Ovary (tissue), 9 donors: Measurements from ENCODE around the gene PNPLA1. TPM values are rescaled to one million over a fixed set of nuclear protein-coding genes. Genes with fewer than 3 reads are reported as not detected.

Experiments used
- DNase-seq, 5 donors: peaks; one replicate each; pipeline ENCODE4 v3.0.0-alpha.2; 2019 to 2020
- H3K27ac ChIP-seq, 2 donors: fragments of 200-600 bp; one replicate each; pipeline versions ENCODE4 v1.5.1 to v1.8.0; 2019 to 2022
- H3K27me3 ChIP-seq: fragments of 200-600 bp; one replicate; pipeline ENCODE4 v1.8.0; 2022
- H3K36me3 ChIP-seq: fragments of 200-600 bp; sonication (generic); one replicate; pipeline ENCODE4 v1.5.1; 2019
- H3K4me1 ChIP-seq: one replicate; pipeline ENCODE4 v1.8.1; 2013; ENCODE audit warnings: mild to moderate bottlenecking, moderate library complexity; ENCODE audit not compliant: insufficient read depth
- H3K4me3 ChIP-seq: fragments of 200-600 bp; sonication (generic); one replicate; pipeline ENCODE4 v1.5.1; 2017
- H3K9me3 ChIP-seq, 2 donors: fragments of 200-600 bp in 1 of 2; sonication (generic) in 1 of 2; one replicate each; pipeline versions ENCODE4 v1.5.1 to v1.8.1; 2013 to 2019; ENCODE audit warnings: mild to moderate bottlenecking in 1 of 2, moderate library complexity in 1 of 2
- EP300 ChIP-seq: sonication (generic); formaldehyde crosslinking; IDR thresholded peaks from one replicate; pipeline ENCODE4 v1.6.1; 2017; ENCODE audit warnings: antibody characterized with exemption
- POLR2A ChIP-seq: fragments of 450-650 bp; IDR thresholded peaks from one replicate; pipeline ENCODE4 v1.6.1; 2017; ENCODE audit warnings: antibody characterized with exemption, mild to moderate bottlenecking, moderate library complexity
- WGBS, 3 donors: extraction: QIAGEN DNeasy Blood & Tissue Kit in 1 of 3; methylation state at CpG; one replicate each; pipeline versions ENCODE4 v1.1.5 to v1.1.7; 2013 to 2017; 5-methylcytosine and 5-hydroxymethylcytosine counted together
- intact Hi-C, 4 donors: fragments of 100-400 bp; cut with DNase I; formaldehyde crosslinking; loops; one replicate each; pipeline versions ENCODE4 v1.11.0 to v1.15.1; 2022 to 2023
- polyA plus RNA-seq, 2 donors: library from polyadenylated mRNA; stranded (reverse); fragments of 200-250 nt in 1 of 2; fragments of 350-450 nt in 1 of 2; fragmentation: Illumina TruSeq in 1 of 2; extraction: RNeasy Lipid Tissue Mini Kit (QIAGEN cat#74804) in 1 of 2; gene quantifications; one replicate each; pipeline ENCODE4 v1.2.3, GENCODE V29; 2013 to 2014
- total RNA-seq, 7 donors: library from RNA; depleted of rRNA in 2 of 7; stranded (reverse); fragments of >200 nt in 2 of 7; fragmentation: NEBNext Ultra II Directional in 3 of 7; extraction: Animal tissue kit (Norgen Biotek cat#: 25700) in 3 of 7; gene quantifications; one replicate each; pipeline versions ENCODE4 v1.1.0 to v1.2.4, GENCODE V29; 2016 to 2023
- TF ChIP-seq, protein P1 (sequence below), 3 donors: fragments of 450-650 bp in 2 of 3; fragments of 200-600 bp in 1 of 3; IDR thresholded peaks; one replicate each; pipeline versions ENCODE4 v1.5.1 to v1.8.0; 2016 to 2022; ENCODE audit warnings: antibody characterized with exemption in 3 of 3, mild to moderate bottlenecking in 1 of 3
- donor health status: DM: no; HTN: no; CAD: no; lungs with moderate emphysema.
- donor health status: DM: no; HTN: no; CAD: no.
- donor health status: Bipolar disorder and iron deficiency.
- donor health status: DM: yes; HTN: yes; CAD: no.
- donor health status: DM: no; HTN: no; CAD: no.
- donor health status: DM: yes; HTN: yes; CAD: no.

Gene PNPLA1
- total and polyA plus RNA-seq, 9 donors: 0.04 to 0.20 (median 0.12) TPM; not detected in 5

DNA sequence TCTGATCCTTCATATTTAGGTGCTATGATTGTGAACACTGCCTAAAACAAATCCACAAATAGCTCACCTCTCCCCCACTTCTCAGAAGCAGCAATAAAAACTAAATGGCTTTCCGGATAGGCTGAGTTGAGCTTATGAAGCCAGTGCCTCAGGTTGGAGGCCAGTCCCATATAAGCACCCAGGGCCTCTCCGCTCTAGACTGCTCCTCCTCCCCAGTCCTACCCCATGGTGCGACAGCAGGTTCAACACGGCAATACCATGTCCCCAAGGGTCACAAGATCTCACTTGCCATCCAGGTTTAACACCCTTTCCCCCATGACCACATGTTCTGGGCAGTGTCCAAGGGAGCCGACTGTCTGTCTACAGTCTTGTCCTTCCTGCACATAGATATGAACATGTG is 46.1 kb downstream of the PNPLA1 start:
- Histone ChIP-seq H3K36me3 (no peaks in the 10 kb centered on the region), H3K27ac (no peak overlapping the region), H3K4me1 (no peaks in the 10 kb centered on the region), H3K4me3 (no peak overlapping the region), H3K9me3 (no peaks in the 10 kb centered on the region), H3K27me3 (no peaks in the 10 kb centered on the region)
- TF ChIP-seq, protein P1, sequence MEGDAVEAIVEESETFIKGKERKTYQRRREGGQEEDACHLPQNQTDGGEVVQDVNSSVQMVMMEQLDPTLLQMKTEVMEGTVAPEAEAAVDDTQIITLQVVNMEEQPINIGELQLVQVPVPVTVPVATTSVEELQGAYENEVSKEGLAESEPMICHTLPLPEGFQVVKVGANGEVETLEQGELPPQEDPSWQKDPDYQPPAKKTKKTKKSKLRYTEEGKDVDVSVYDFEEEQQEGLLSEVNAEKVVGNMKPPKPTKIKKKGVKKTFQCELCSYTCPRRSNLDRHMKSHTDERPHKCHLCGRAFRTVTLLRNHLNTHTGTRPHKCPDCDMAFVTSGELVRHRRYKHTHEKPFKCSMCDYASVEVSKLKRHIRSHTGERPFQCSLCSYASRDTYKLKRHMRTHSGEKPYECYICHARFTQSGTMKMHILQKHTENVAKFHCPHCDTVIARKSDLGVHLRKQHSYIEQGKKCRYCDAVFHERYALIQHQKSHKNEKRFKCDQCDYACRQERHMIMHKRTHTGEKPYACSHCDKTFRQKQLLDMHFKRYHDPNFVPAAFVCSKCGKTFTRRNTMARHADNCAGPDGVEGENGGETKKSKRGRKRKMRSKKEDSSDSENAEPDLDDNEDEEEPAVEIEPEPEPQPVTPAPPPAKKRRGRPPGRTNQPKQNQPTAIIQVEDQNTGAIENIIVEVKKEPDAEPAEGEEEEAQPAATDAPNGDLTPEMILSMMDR (IDR thresholded peaks at IDR 0.05): no peak
- TF ChIP-seq EP300 (no peak), POLR2A (no peak)
- WGBS, 3 donors: 82 to 90% (median 82%) methylated on average over 5 of the region's 5 CpGs
- intact Hi-C loops: no loop called here
- DNase-seq: no peak

DNA sequence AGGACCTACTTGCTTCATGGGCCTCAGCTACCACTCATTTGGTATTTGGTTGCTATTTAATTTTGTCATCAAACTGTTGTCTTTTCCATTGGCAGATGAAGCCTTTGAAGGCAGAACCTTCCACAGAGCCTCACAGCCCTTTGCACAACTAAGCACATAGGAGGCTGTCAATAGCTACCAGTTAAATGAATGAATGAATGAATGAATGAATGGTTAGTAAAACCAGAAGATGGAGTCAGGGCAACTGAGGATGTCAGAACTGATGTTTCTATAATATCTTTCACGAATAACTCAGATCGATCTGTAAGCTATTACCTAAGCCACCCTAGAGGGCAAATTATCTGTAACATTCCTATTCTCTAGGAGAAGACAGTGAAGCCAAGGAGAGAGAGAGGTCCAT is 47.8 kb downstream of the PNPLA1 start:
- no peaks in the 10 kb centered on the region for H3K27me3 ChIP-seq
- no peaks in the 10 kb centered on the region for H3K36me3 ChIP-seq
- TF ChIP-seq, protein P1 (IDR thresholded peaks at IDR 0.05): no peak
- no peak for TF ChIP-seq EP300
- TF ChIP-seq POLR2A: no peak
- H3K4me3 ChIP-seq: no peak overlapping the region
- intact Hi-C loops: no loop called here
- no peak for DNase-seq
- no peaks in the 10 kb centered on the region for H3K4me1 ChIP-seq
- no peak overlapping the region for H3K27ac ChIP-seq
- H3K9me3 ChIP-seq: no peaks in the 10 kb centered on the region
- WGBS, 3 donors: 92 to 97% (median 92%) methylated on average over 2 of the region's 2 CpGs

DNA sequence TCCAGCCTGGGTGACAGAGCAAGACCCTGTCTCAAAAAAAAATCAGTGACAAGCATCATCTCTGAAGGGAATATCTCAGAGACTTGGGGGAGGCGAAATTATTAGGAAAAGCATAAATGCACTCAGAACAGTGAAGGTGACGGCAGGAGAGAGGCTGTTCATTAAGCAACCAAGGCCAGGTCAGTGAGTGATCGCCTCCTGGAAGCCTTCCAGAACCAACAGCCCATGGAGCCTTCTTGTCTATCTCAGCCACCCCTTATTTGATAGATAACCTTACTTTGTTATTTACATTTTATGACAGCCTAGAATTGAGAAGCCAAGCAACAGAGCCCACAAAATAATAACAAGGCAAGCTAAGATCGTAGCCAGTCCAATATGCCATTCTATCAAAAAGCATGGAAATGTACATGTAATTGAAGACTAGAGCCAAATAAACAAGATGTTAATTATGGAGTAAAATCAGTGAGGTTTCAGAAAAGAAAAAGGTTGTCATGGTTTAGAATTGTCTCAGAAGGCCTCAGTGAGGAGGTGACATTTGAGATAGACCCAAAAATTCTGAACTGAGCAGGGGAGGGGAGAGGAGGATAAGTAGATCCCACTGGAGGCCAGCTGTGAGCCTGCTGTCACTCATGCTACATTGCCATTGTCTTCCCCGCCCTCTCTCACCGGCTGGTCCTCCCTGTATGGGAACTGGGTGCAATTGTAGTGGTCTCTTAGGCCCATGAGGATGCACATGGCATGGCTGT is 49.0 kb downstream of the PNPLA1 start:
- H3K4me1 ChIP-seq: no peaks in the 10 kb centered on the region
- H3K27ac ChIP-seq: no peak overlapping the region
- H3K27me3 ChIP-seq: no peaks in the 10 kb centered on the region
- H3K9me3 ChIP-seq: no peaks in the 10 kb centered on the region
- WGBS, 3 donors: 80 to 87% (median 84%) methylated on average over 6 of the region's 6 CpGs
- TF ChIP-seq, protein P1 (IDR thresholded peaks at IDR 0.05): no peak
- no peak for TF ChIP-seq EP300
- TF ChIP-seq POLR2A: no peak
- no peak for DNase-seq
- no peaks in the 10 kb centered on the region for H3K36me3 ChIP-seq
- intact Hi-C loops: no loop called here
- no peak overlapping the region for H3K4me3 ChIP-seq

DNA sequence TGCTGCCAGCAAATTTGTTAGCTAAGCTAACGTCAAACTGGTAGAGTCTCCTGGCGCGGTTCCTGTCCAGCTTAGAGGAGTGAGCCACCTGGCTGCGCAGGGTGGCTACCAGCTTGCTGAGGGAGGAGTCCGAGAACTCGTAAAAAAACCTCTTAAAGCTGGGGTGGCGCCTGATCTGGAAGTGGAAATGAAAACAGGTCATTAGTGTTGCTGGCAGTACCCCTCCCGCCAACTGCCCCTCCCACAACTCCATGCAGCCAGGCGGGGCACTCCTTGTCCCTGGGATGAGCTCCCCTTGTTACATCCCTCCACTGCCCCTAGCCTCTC is 49.5 kb downstream of the PNPLA1 start:
- 88 to 91% (median 90%) methylated on average over 9 of the region's 9 CpGs for WGBS, 3 donors
- H3K4me3 ChIP-seq: no peak overlapping the region
- DNase-seq: no peak
- intact Hi-C loops: no loop called here
- no peaks in the 10 kb centered on the region for H3K4me1 ChIP-seq
- H3K36me3 ChIP-seq: no peaks in the 10 kb centered on the region
- no peak for TF ChIP-seq EP300
- TF ChIP-seq, protein P1 (IDR thresholded peaks at IDR 0.05): no peak
- TF ChIP-seq POLR2A: no peak
- no peak overlapping the region for H3K27ac ChIP-seq
- H3K27me3 ChIP-seq: no peaks in the 10 kb centered on the region
- H3K9me3 ChIP-seq: no peaks in the 10 kb centered on the region
